IMR-90 (cell line): ENCODE results near the gene SORCS1. TPM values are rescaled to one million over a fixed set of nuclear protein-coding genes. Genes with fewer than 3 reads are reported as not detected.

ENCODE experiments used
- ATAC-seq: fragments of 200-7000 bp; cut with Tn5 transposase; 2 replicates; pipeline ENCODE4 v1.9.1; 2020; ENCODE audit warnings: low read depth, mild to moderate bottlenecking, moderate library complexity
- BruUV-seq: library from RNA; stranded (reverse); fragments of 400-500 nt; replicated peaks from 2 replicates; lab custom pipeline; 2021; lab: Mats Ljungman, UMichigan
- CTCF ChIA-PET: fragments of 300-600 bp; formaldehyde crosslinking; extraction: SDS; loops from one replicate; lab custom pipeline; 2021; ENCODE audit warnings: antibody characterized with exemption; lab: Yijun Ruan, JAX
- POLR2A ChIA-PET: fragments of 300-600 bp; sonication (Branson Sonifier 250); formaldehyde crosslinking; loops from one replicate; lab custom pipeline; 2022; ENCODE audit warnings: antibody characterized with exemption; ENCODE audit not compliant: unreplicated experiment; lab: Charles Lee
- DNase-seq: peaks from one replicate; pipeline ENCODE4 v3.0.0; 2013
- H2AFZ ChIP-seq: replicated peaks from 2 replicates; pipeline ENCODE3; 2013; ENCODE audit warnings: low read length, mild to moderate bottlenecking; ENCODE audit not compliant: poor library complexity
- H2AK5ac ChIP-seq: 2 replicates; pipeline ENCODE4 v1.6.1; 2013; ENCODE audit warnings: low read depth, low read length, inconsistent platforms
- H2AK9ac ChIP-seq: replicated peaks from 2 replicates; pipeline ENCODE3; 2013; ENCODE audit warnings: mild to moderate bottlenecking, low read depth, low read length, moderate library complexity; ENCODE audit not compliant: poor library complexity
- H2BK120ac ChIP-seq: 2 replicates; pipeline ENCODE4 v1.6.1; 2013; ENCODE audit warnings: low read depth, low read length, inconsistent platforms
- H2BK15ac ChIP-seq: 3 replicates; pipeline ENCODE4 v1.6.1; 2013; ENCODE audit warnings: low read depth, low read length, inconsistent platforms
- H2BK20ac ChIP-seq: 2 replicates; pipeline ENCODE4 v1.6.1; 2013; ENCODE audit warnings: low read depth, mild to moderate bottlenecking, inconsistent platforms, low read length, moderate library complexity
- H2BK5ac ChIP-seq: 2 replicates; pipeline ENCODE4 v1.6.1; 2013; ENCODE audit warnings: mild to moderate bottlenecking, low read depth, low read length, inconsistent platforms; ENCODE audit not compliant: poor library complexity, severe bottlenecking
- H3K14ac ChIP-seq: replicated peaks from 2 replicates; pipeline ENCODE4 v1.6.1; 2013; ENCODE audit warnings: low read depth, low read length, inconsistent platforms
- H3K18ac ChIP-seq: 2 replicates; pipeline ENCODE4 v1.6.1; 2013; ENCODE audit warnings: low read depth, low read length, control low read depth
- H3K23ac ChIP-seq: 2 replicates; pipeline ENCODE4 v1.6.1; 2013; ENCODE audit warnings: low read depth, low read length, inconsistent platforms
- H3K27ac ChIP-seq: 2 replicates; pipeline ENCODE4 v1.5.1; 2013; ENCODE audit warnings: mild to moderate bottlenecking, control low read depth, low read length; ENCODE audit not compliant: insufficient read depth
- H3K27me3 ChIP-seq: 2 replicates; pipeline ENCODE4 v1.6.1; 2013; ENCODE audit warnings: low read length; ENCODE audit not compliant: control insufficient read depth, insufficient read depth
- H3K36me3 ChIP-seq: 2 replicates; pipeline ENCODE4 v1.6.1; 2013; ENCODE audit warnings: low read length, mixed read lengths; ENCODE audit not compliant: control insufficient read depth, insufficient read depth
- H3K4ac ChIP-seq: 2 replicates; pipeline ENCODE4 v1.6.1; 2013; ENCODE audit warnings: low read depth, low read length, inconsistent platforms
- H3K4me1 ChIP-seq: 2 replicates; pipeline ENCODE4 v1.6.1; 2013; ENCODE audit warnings: low read length, mixed read lengths; ENCODE audit not compliant: control insufficient read depth, insufficient read depth
- H3K4me2 ChIP-seq: 2 replicates; pipeline ENCODE4 v1.6.1; 2013; ENCODE audit warnings: low read depth, mild to moderate bottlenecking, control low read depth, low read length, moderate library complexity
- H3K4me3 ChIP-seq: 2 replicates; pipeline ENCODE4 v1.5.1; 2013; ENCODE audit warnings: low read depth, mild to moderate bottlenecking, control low read depth, low read length, moderate library complexity; ENCODE audit not compliant: insufficient read depth
- H3K56ac ChIP-seq: 2 replicates; pipeline ENCODE4 v1.6.1; 2013; ENCODE audit warnings: low read length, inconsistent platforms; ENCODE audit not compliant: insufficient read depth; ENCODE audit errors: extremely low read depth
- H3K79me1 ChIP-seq, 2 experiments: 2 replicates each; pipeline ENCODE4 v1.6.1; 2013; ENCODE audit warnings: low read length in 2 of 2, inconsistent platforms in 1 of 2, low read depth in 1 of 2
- H3K9ac ChIP-seq: 2 replicates; pipeline ENCODE4 v1.6.1; 2013; ENCODE audit warnings: low read depth, low read length, control low read depth
- H3K9me1 ChIP-seq: 2 replicates; pipeline ENCODE4 v1.6.1; 2013; ENCODE audit warnings: low read length, inconsistent platforms; ENCODE audit not compliant: insufficient read depth
- H3K9me3 ChIP-seq: 2 replicates; pipeline ENCODE4 v1.6.1; 2013; ENCODE audit warnings: low read length; ENCODE audit not compliant: control insufficient read depth, insufficient read depth
- H4K20me1 ChIP-seq: 2 replicates; pipeline ENCODE4 v1.6.1; 2013; ENCODE audit warnings: low read length, inconsistent platforms; ENCODE audit not compliant: insufficient read depth
- H4K5ac ChIP-seq: 2 replicates; pipeline ENCODE4 v1.6.1; 2013; ENCODE audit warnings: mild to moderate bottlenecking, low read depth, low read length, control low read depth
- H4K8ac ChIP-seq, 2 experiments: 2 replicates each; pipeline ENCODE4 v1.6.1; 2013; ENCODE audit warnings: low read depth in 2 of 2, low read length in 2 of 2, control low read depth in 1 of 2, inconsistent platforms in 1 of 2
- H4K91ac ChIP-seq: 2 replicates; pipeline ENCODE4 v1.6.1; 2013; ENCODE audit warnings: low read depth, low read length, inconsistent platforms; ENCODE audit not compliant: insufficient read depth
- BHLHE40 ChIP-seq: fragments of 150-350 bp; IDR thresholded peaks from 2 replicates; pipeline ENCODE4 v1.6.1; 2016; ENCODE audit warnings: mild to moderate bottlenecking, low read depth, low read length
- CEBPB ChIP-seq: IDR thresholded peaks from 2 replicates; pipeline ENCODE4 v1.6.1; 2012; ENCODE audit warnings: low read depth, low read length, improper control_type of control experiment
- CHD1 ChIP-seq: IDR thresholded peaks from 2 replicates; pipeline ENCODE4 v1.6.1; 2012; ENCODE audit warnings: low read depth, low read length, improper control_type of control experiment
- FOS ChIP-seq: fragments of 150-350 bp; IDR thresholded peaks from 2 replicates; pipeline ENCODE4 v1.6.1; 2016; ENCODE audit warnings: low read depth, low read length
- MAFK ChIP-seq: IDR thresholded peaks from 2 replicates; pipeline ENCODE4 v1.6.1; 2012; ENCODE audit warnings: low read depth, low read length, improper control_type of control experiment
- MAZ ChIP-seq: IDR thresholded peaks from 2 replicates; pipeline ENCODE4 v1.6.1; 2012; ENCODE audit warnings: low read depth, mild to moderate bottlenecking, low read length, improper control_type of control experiment, moderate library complexity, borderline replicate concordance
- MXI1 ChIP-seq: IDR thresholded peaks from 2 replicates; pipeline ENCODE4 v1.6.1; 2012; ENCODE audit warnings: low read depth, mild to moderate bottlenecking, low read length, moderate library complexity, borderline replicate concordance
- NFE2L2 ChIP-seq: fragments of 150-350 bp; IDR thresholded peaks from 2 replicates; pipeline ENCODE4 v1.6.1; 2016; ENCODE audit warnings: low read depth, mild to moderate bottlenecking, low read length
- POLR2A ChIP-seq: IDR thresholded peaks from 2 replicates; pipeline ENCODE4 v1.6.1; 2012; ENCODE audit warnings: mild to moderate bottlenecking, low read depth, low read length
- RAD21 ChIP-seq: IDR thresholded peaks from 2 replicates; pipeline ENCODE4 v1.6.1; 2012; ENCODE audit warnings: low read length, improper control_type of control experiment
- RCOR1 ChIP-seq: IDR thresholded peaks from 2 replicates; pipeline ENCODE4 v1.6.1; 2012; ENCODE audit warnings: mild to moderate bottlenecking, low read length, improper control_type of control experiment; ENCODE audit not compliant: insufficient replicate concordance
- RFX5 ChIP-seq: IDR thresholded peaks from 2 replicates; pipeline ENCODE4 v1.8.0; 2012; ENCODE audit warnings: low read depth, mild to moderate bottlenecking, low read length, moderate library complexity
- SMC3 ChIP-seq: fragments of 150-350 bp; IDR thresholded peaks from 2 replicates; pipeline ENCODE4 v1.6.1; 2016; ENCODE audit warnings: low read depth, mild to moderate bottlenecking, antibody characterized with exemption, low read length, moderate library complexity
- WGBS, 2 experiments: methylation state at CpG; one replicate each; pipeline versions ENCODE4 v1.1.5 to v1.1.7; 2013; ENCODE audit warnings: missing lambda C conversion rate in 2 of 2; ENCODE audit not compliant: insufficient read length in 1 of 2; ENCODE audit errors: extremely low coverage in 2 of 2; 5-methylcytosine and 5-hydroxymethylcytosine counted together
- dilution Hi-C: fragments of 300-500 bp; cut with HindIII; formaldehyde crosslinking; loops from one replicate; pipeline ENCODE4 v1.14.3; 2018; ENCODE audit warnings: low sequenced_read_pairs; ENCODE audit not compliant: unreplicated experiment
- in situ Hi-C: fragments of 300-500 bp; cut with MboI; formaldehyde crosslinking; loops from 3 replicates; pipeline ENCODE4 v1.14.3; 2019; ENCODE audit warnings: low sequenced_read_pairs, inconsistent platforms, mixed read lengths
- intact Hi-C: fragments of 100-400 bp; cut with micrococcal nuclease; formaldehyde crosslinking; loops from 2 replicates; pipeline ENCODE4 v1.10.0; 2022
- polyA plus RNA-seq, 3 experiments: library from polyadenylated mRNA; depleted of rRNA; stranded (reverse); fragments of >200 nt; gene quantifications; 2 replicates each; pipeline ENCODE4 v1.2.3, GENCODE V29; 2012; ENCODE audit warnings: low replicate concordance in 1 of 3
- total RNA-seq: library from RNA; depleted of rRNA; stranded (reverse); fragments of >200 nt; gene quantifications from 2 replicates; pipeline ENCODE4 v1.2.3, GENCODE V29; 2012
- TF ChIP-seq, protein P1 (sequence below): fragments of 150-350 bp; IDR thresholded peaks from 2 replicates; pipeline ENCODE4 v1.6.1; 2016; ENCODE audit warnings: low read depth, mild to moderate bottlenecking, low read length, moderate library complexity, borderline replicate concordance
- TF ChIP-seq, protein P2 (sequence below): fragments of 150-350 bp; IDR thresholded peaks from 2 replicates; pipeline ENCODE4 v1.6.1; 2017; ENCODE audit warnings: mild to moderate bottlenecking, antibody characterized with exemption, low read length, low read depth

Gene SORCS1
- total and polyA plus RNA-seq, 2 of the 4 experiments (the other 2 are of a cell fraction): under 0.01 TPM; not detected in 1

DNA sequence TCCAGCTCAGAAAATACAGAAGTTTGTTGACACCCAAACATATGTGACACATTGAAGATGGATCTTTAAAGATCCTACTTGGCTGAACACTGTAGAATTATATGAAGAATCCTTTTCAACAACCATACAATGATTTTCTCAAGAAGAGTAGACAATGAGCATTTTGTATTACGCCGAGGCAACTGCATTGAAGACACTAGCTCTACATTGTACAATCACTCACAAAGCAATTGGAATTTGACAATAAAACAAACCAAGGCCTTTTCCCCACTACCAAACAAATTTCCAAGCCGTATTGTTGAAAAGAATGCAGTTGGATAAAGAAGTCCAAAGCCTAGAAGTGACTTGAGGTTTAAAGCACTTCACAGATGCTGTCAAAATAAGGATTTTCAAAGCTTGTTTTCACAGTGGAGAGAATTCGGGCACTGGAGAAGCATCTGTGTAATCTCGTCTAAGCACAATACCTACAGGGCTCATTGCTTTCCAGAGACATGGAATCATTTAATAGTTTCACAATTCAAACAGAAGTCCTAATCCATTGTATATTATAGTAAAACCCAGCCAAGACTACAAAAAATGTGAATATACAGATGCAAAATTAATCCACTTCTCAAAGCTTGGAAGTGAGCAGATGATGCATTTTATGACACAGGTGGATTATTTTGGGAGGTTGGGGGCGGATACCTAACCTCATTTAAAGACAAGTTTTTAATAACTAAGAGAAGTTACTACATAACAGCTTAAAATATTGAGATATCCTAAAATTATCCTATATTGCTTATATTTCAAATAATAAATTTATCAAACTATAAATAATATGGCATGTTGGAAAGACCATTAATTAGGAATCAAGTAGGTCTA lies 78.6 kb downstream of the SORCS1 start:
- in situ Hi-C loops: no loop called here
- ChIA-PET CTCF (no interaction called here), POLR2A (no interaction called here)
- H3K27me3 ChIP-seq: no peaks in the 10 kb centered on the region
- H2BK5ac ChIP-seq: no peak overlapping the region
- no peak overlapping the region for H3K9ac ChIP-seq
- DNase-seq (no peak), ATAC-seq (no peak)
- no peak overlapping the region for H3K4ac ChIP-seq
- no peak overlapping the region for H2BK120ac ChIP-seq
- H3K79me1 ChIP-seq: no peaks in the 10 kb centered on the region
- H3K4me1 ChIP-seq: no peaks in the 10 kb centered on the region
- no peak overlapping the region for H3K4me3 ChIP-seq
- H3K23ac ChIP-seq: no peak overlapping the region
- intact Hi-C loops: no loop called here
- H3K36me3 ChIP-seq: no peaks in the 10 kb centered on the region
- H2AFZ ChIP-seq: no peak overlapping the region
- H4K8ac ChIP-seq: no peak overlapping the region
- H4K5ac ChIP-seq: no peak overlapping the region
- H3K14ac ChIP-seq: no peak overlapping the region
- no peak overlapping the region for H2AK5ac ChIP-seq
- dilution Hi-C loops: no loop called here
- no peak overlapping the region for H2AK9ac ChIP-seq
- H3K18ac ChIP-seq: no peak overlapping the region
- H3K56ac ChIP-seq: no peak overlapping the region
- H2BK20ac ChIP-seq: no peak overlapping the region
- no peaks in the 10 kb centered on the region for H4K20me1 ChIP-seq
- H3K27ac ChIP-seq: no peak overlapping the region
- no CpG with 5 or more reads among the region's 6 CpGs for WGBS, 2 experiments
- H2BK15ac ChIP-seq: no peak overlapping the region
- H4K91ac ChIP-seq: no peak overlapping the region
- no peaks in the 10 kb centered on the region for H3K9me1 ChIP-seq
- H3K9me3 ChIP-seq: peaks cover 7% of the 10 kb centered on the region
- no peak overlapping the region for H3K4me2 ChIP-seq
- BruUV-seq: no TSS peak
- TF ChIP-seq SMC3 (no peak), MXI1 (no peak), FOS (no peak), POLR2A (no peak), RAD21 (no peak), CHD1 (no peak), BHLHE40 (no peak), RFX5 (no peak), MAFK (no peak), NFE2L2 (no peak), MAZ (no peak), RCOR1 (no peak), CEBPB (no peak)
- TF ChIP-seq, protein P1, sequence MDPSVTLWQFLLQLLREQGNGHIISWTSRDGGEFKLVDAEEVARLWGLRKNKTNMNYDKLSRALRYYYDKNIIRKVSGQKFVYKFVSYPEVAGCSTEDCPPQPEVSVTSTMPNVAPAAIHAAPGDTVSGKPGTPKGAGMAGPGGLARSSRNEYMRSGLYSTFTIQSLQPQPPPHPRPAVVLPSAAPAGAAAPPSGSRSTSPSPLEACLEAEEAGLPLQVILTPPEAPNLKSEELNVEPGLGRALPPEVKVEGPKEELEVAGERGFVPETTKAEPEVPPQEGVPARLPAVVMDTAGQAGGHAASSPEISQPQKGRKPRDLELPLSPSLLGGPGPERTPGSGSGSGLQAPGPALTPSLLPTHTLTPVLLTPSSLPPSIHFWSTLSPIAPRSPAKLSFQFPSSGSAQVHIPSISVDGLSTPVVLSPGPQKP: no peak
- TF ChIP-seq, protein P2, sequence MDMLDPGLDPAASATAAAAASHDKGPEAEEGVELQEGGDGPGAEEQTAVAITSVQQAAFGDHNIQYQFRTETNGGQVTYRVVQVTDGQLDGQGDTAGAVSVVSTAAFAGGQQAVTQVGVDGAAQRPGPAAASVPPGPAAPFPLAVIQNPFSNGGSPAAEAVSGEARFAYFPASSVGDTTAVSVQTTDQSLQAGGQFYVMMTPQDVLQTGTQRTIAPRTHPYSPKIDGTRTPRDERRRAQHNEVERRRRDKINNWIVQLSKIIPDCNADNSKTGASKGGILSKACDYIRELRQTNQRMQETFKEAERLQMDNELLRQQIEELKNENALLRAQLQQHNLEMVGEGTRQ: no peak
